Astrocyte (in vitro differentiated cells and primary cell): Measurements from ENCODE around the gene MYH9. TPM values are rescaled to one million over a fixed set of nuclear protein-coding genes. Genes with fewer than 3 reads are reported as not detected.
"Not testable (repeated sequence)": the region's sequence is repeated elsewhere in the genome, so short reads cannot be mapped to it uniquely, and the experiment has no call there.

Experiments used
- DNase-seq: peaks from one replicate; pipeline ENCODE4 v3.0.0-alpha.2; 2010; ENCODE audit warnings: low read depth
- FAIRE-seq: peaks from 2 replicates; lab custom pipeline; 2011; peaks lifted over from hg19 to GRCh38; lab: Jason Lieb, UNC
- H2AFZ ChIP-seq: 2 replicates; pipeline ENCODE4 v1.6.0; 2012; ENCODE audit warnings: low read depth, low read length, inconsistent platforms
- H3K27ac ChIP-seq: 2 replicates; pipeline ENCODE4 v1.5.1; 2011; ENCODE audit warnings: low read depth, low read length, inconsistent platforms
- H3K27me3 ChIP-seq: 2 replicates; pipeline ENCODE4 v1.6.0; 2011; ENCODE audit warnings: low read length, inconsistent platforms; ENCODE audit not compliant: insufficient read depth
- H3K36me3 ChIP-seq: 2 replicates; pipeline ENCODE4 v1.5.1; 2011; ENCODE audit warnings: low read length, inconsistent platforms; ENCODE audit not compliant: insufficient read depth
- H3K4me1 ChIP-seq: 2 replicates; pipeline ENCODE4 v1.5.1; 2011; ENCODE audit warnings: low read length, inconsistent platforms; ENCODE audit not compliant: insufficient read depth
- H3K4me2 ChIP-seq: 2 replicates; pipeline ENCODE4 v1.6.0; 2012; ENCODE audit warnings: low read length, inconsistent platforms
- H3K4me3 ChIP-seq: 2 replicates; pipeline ENCODE4 v1.5.1; 2011; ENCODE audit warnings: low read depth, mild to moderate bottlenecking, low read length, inconsistent platforms; ENCODE audit not compliant: insufficient read depth
- H3K79me2 ChIP-seq: 2 replicates; pipeline ENCODE4 v1.6.0; 2012; ENCODE audit warnings: mild to moderate bottlenecking, low read length, inconsistent platforms; ENCODE audit not compliant: insufficient read depth
- H3K9ac ChIP-seq: 2 replicates; pipeline ENCODE4 v1.6.0; 2012; ENCODE audit warnings: mild to moderate bottlenecking, low read length, inconsistent platforms
- H3K9me3 ChIP-seq: 2 replicates; pipeline ENCODE4 v1.5.1; 2012; ENCODE audit warnings: low read depth, mild to moderate bottlenecking, low read length, inconsistent platforms; ENCODE audit not compliant: insufficient read depth
- H4K20me1 ChIP-seq: 2 replicates; pipeline ENCODE4 v1.6.0; 2012; ENCODE audit warnings: low read length, inconsistent platforms; ENCODE audit not compliant: insufficient read depth
- H3K27ac Mint-ChIP-seq: one replicate; pipeline ENCODE4 v1.8.0; 2021; ENCODE audit warnings: mild to moderate bottlenecking, mixed read lengths; ENCODE audit not compliant: unreplicated experiment
- H3K27me3 Mint-ChIP-seq: one replicate; pipeline ENCODE4 v1.8.0; 2021; ENCODE audit warnings: low read depth, mixed read lengths; ENCODE audit not compliant: unreplicated experiment
- H3K36me3 Mint-ChIP-seq: one replicate; pipeline ENCODE4 v1.8.0; 2021; ENCODE audit warnings: low read depth, mixed read lengths; ENCODE audit not compliant: unreplicated experiment
- H3K4me1 Mint-ChIP-seq: one replicate; pipeline ENCODE4 v1.8.0; 2021; ENCODE audit warnings: low read depth, mixed read lengths; ENCODE audit not compliant: unreplicated experiment
- H3K4me3 Mint-ChIP-seq: one replicate; pipeline ENCODE4 v1.8.0; 2021; ENCODE audit warnings: mild to moderate bottlenecking, moderate library complexity, mixed read lengths; ENCODE audit not compliant: unreplicated experiment
- H3K9me3 Mint-ChIP-seq: one replicate; pipeline ENCODE4 v1.8.0; 2021; ENCODE audit warnings: mild to moderate bottlenecking, mixed read lengths; ENCODE audit not compliant: unreplicated experiment
- EZH2 ChIP-seq: IDR thresholded peaks from 2 replicates; pipeline ENCODE4 v1.6.1; 2012; ENCODE audit warnings: mild to moderate bottlenecking, low read length, inconsistent platforms; ENCODE audit not compliant: insufficient read depth
- total RNA-seq: library from RNA; stranded (reverse); gene quantifications from 2 replicates; pipeline ENCODE4 v1.2.1, GENCODE V29; 2021
- TF ChIP-seq, protein P1 (sequence below): IDR thresholded peaks from 2 replicates; pipeline ENCODE4 v1.5.1; 2011; ENCODE audit warnings: low read depth, mild to moderate bottlenecking, inconsistent platforms, low read length, moderate library complexity; ENCODE audit not compliant: insufficient read depth

Gene MYH9
- total RNA-seq, 1 donor from 2014 or later, result 2,278 TPM

GRCh38 chr22:36391638-36392037 lies 3.9 kb upstream of the MYH9 start:
- Histone ChIP-seq H2AFZ (no peak overlapping the region), H3K79me2 (peaks cover 31% of the 10 kb centered on the region), H3K4me2 (no peak overlapping the region), H3K27me3 (no peaks in the 10 kb centered on the region), H3K9me3 (no peaks in the 10 kb centered on the region), H3K4me3 (no peak overlapping the region), H3K9ac (no peak overlapping the region), H4K20me1 (peaks cover 7% of the 10 kb centered on the region), H3K27ac (no peak overlapping the region), H3K36me3 (no peaks in the 10 kb centered on the region), H3K4me1 (peaks cover 10% of the 10 kb centered on the region)
- H3K4me1 Mint-ChIP-seq, result peaks cover 15% of the 10 kb centered on the region
- no peak overlapping the region for H3K27ac Mint-ChIP-seq
- H3K4me3 Mint-ChIP-seq, result peak overlapping the region; percentile 58
- H3K36me3 Mint-ChIP-seq, result peaks cover under 1% of the 10 kb centered on the region
- H3K27me3 Mint-ChIP-seq, result no peaks in the 10 kb centered on the region
- no peak for FAIRE-seq
- DNase-seq, result no peak
- H3K9me3 Mint-ChIP-seq, result no peaks in the 10 kb centered on the region
- no peak for TF ChIP-seq EZH2
- TF ChIP-seq, protein P1, sequence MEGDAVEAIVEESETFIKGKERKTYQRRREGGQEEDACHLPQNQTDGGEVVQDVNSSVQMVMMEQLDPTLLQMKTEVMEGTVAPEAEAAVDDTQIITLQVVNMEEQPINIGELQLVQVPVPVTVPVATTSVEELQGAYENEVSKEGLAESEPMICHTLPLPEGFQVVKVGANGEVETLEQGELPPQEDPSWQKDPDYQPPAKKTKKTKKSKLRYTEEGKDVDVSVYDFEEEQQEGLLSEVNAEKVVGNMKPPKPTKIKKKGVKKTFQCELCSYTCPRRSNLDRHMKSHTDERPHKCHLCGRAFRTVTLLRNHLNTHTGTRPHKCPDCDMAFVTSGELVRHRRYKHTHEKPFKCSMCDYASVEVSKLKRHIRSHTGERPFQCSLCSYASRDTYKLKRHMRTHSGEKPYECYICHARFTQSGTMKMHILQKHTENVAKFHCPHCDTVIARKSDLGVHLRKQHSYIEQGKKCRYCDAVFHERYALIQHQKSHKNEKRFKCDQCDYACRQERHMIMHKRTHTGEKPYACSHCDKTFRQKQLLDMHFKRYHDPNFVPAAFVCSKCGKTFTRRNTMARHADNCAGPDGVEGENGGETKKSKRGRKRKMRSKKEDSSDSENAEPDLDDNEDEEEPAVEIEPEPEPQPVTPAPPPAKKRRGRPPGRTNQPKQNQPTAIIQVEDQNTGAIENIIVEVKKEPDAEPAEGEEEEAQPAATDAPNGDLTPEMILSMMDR, result no peak

DNA sequence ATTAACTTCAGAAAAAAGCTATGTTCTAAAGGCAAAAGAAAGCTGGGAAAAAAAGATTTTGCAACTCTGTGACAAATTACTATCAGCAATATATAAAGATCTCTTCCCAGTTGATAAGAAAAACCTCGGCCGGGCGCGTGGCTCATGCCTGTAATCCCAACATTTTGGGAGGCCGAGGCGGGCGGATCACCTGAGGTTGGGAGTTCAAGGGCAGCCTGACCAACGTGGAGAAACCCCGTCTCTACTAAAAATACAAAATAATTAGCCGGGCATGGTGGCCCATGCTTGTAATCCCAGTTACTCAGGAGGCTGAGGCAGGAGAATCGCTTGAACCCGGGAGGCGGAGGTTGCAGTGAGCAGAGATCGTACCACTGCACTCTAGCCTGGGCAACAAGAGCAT lies 1.4 kb upstream of the MYH9 start:
- Mint-ChIP-seq H3K36me3 (peaks cover 21% of the 10 kb centered on the region), H3K4me3 (peak overlapping the region; percentile 85), H3K27ac (peak overlapping the region; percentile 92)
- Histone ChIP-seq H4K20me1 (peaks cover 31% of the 10 kb centered on the region), H3K79me2 (peaks cover 51% of the 10 kb centered on the region), H3K4me1 (peaks cover 12% of the 10 kb centered on the region), H3K36me3 (peaks cover 17% of the 10 kb centered on the region), H3K4me3 (peak overlapping the region; percentile 56), H3K9ac (peak overlapping the region; percentile 77), H3K4me2 (peak overlapping the region; percentile 84)
- not testable (repeated sequence) for H3K9me3 Mint-ChIP-seq, H3K4me1 Mint-ChIP-seq, H3K27me3 ChIP-seq, H2AFZ ChIP-seq, FAIRE-seq, DNase-seq, H3K27me3 Mint-ChIP-seq, H3K27ac ChIP-seq, H3K9me3 ChIP-seq

DNA sequence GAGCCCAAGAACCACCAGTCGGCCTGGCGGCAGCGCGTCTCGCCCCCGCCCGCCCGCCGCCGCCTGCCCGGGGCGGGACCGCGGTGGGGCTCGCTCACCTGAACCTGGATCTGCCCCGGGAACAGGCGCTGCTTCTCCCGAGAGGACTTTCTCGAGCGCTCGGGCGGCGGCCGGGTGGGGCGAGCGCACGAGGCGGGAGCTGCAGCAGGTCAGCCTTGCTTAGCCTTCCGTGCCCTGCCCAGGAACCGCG lies 133 bp downstream of the MYH9 start:
- Histone ChIP-seq H3K9ac (peak overlapping the region; percentile 96), H3K79me2 (peaks cover 66% of the 10 kb centered on the region), H3K4me2 (peak overlapping the region; percentile 97), H3K36me3 (peaks cover 17% of the 10 kb centered on the region), H3K9me3 (no peaks in the 10 kb centered on the region), H4K20me1 (peaks cover 45% of the 10 kb centered on the region), H3K4me3 (peak overlapping the region; percentile 100), H3K4me1 (peaks cover 26% of the 10 kb centered on the region), H3K27ac (peak overlapping the region; percentile 84), H2AFZ (no peak overlapping the region), H3K27me3 (no peaks in the 10 kb centered on the region)
- Mint-ChIP-seq H3K4me3 (peak overlapping the region; percentile 85), H3K27ac (no peak overlapping the region), H3K4me1 (peaks cover 16% of the 10 kb centered on the region), H3K27me3 (no peaks in the 10 kb centered on the region), H3K36me3 (peaks cover 32% of the 10 kb centered on the region), H3K9me3 (no peaks in the 10 kb centered on the region)
- FAIRE-seq (no peak), DNase-seq (no peak)
- TF ChIP-seq, protein P1, result no peak
- TF ChIP-seq EZH2, result no peak
